ENCODE data around the gene C15orf62.

The C15orf62 gene

DNA sequence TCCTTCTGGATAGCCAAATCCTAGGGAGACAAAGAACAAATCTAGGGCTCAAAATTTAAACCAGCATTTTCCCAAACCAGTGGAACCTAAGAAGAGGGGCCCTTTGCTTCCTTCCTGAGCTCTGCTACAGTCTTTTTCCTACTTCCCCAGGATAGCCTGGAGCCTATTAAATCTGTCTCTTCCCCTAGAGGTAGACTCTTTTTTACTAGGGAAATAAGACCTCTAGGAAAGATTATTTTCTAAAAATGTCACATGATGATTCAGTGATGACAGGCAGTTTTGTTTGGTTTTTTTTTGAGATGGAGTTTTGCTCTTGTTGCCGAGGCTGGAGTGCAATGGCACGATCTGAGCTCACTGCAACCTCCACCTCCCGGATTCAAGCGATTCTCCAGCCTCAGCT is 33.2 kb upstream of the C15orf62 start:
- CTCF ChIA-PET: interaction anchor here (1.5 to 2.6 kb wide), 3 partner anchors 10 to 158 kb away, joined by 4 to 6 read pairs (median 4); partner anchors contain the start of gene VPS18

DNA sequence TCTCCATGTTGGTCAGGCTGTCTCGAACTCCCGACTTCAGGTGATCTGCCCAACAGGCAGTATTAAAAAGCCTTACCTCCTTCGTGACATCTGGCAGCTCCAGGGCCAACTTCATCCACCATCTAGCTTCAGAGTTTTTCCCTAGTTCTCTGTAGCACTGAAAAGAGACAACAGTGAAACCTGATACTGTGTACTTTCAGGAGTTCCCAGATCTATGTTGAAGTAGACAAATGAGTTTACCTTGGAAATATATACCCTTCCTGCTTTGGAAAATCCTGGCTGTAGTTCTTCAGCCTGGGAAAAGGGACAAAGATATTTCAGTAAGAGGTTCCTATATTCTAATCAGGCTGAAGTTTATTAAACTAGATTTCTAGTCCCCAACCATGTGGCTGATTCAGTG is 32.7 kb upstream of the C15orf62 start:
- CTCF ChIA-PET: interaction anchor here (1.5 to 2.6 kb wide), 3 partner anchors 11 to 158 kb away, joined by 4 to 6 read pairs (median 4); partner anchors contain the start of gene VPS18

More for the DNA sequence above, 33.2 kb upstream of the C15orf62 start:
- TF ChIP-seq, protein P1, sequence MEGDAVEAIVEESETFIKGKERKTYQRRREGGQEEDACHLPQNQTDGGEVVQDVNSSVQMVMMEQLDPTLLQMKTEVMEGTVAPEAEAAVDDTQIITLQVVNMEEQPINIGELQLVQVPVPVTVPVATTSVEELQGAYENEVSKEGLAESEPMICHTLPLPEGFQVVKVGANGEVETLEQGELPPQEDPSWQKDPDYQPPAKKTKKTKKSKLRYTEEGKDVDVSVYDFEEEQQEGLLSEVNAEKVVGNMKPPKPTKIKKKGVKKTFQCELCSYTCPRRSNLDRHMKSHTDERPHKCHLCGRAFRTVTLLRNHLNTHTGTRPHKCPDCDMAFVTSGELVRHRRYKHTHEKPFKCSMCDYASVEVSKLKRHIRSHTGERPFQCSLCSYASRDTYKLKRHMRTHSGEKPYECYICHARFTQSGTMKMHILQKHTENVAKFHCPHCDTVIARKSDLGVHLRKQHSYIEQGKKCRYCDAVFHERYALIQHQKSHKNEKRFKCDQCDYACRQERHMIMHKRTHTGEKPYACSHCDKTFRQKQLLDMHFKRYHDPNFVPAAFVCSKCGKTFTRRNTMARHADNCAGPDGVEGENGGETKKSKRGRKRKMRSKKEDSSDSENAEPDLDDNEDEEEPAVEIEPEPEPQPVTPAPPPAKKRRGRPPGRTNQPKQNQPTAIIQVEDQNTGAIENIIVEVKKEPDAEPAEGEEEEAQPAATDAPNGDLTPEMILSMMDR (IDR thresholded peaks at IDR 0.05; ENCODE audit: control extremely low read depth, extremely low read depth, low read depth, missing control alignments): no peak
- POLR2A ChIA-PET: no interaction called here
- DNase-seq (ENCODE audit: extremely low spot score): no peak

DNA sequence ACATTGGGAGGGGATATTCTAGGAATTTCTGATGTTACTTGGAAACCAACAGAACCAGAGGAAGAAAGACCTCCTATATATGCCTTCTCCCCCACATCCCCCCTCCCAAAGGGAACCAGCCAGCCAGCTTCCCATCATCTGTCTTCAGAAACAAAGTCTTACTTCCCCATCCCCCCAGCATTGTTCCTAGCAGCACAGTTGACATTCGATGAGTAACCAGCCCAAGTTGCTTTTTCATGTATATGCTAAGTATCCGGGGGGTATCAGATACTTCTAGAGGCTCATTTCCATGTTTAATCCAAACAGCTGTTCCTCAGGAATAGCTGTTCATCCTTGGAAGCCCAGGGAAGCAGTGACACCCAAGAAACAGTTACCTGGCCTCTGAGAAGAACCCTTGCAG is 30.7 kb upstream of the C15orf62 start:
- ChIA-PET CTCF (interaction anchor here (0.8 to 2.8 kb wide), 8 partner anchors 10 to 149 kb away, joined by 3 to 11 read pairs (median 4); partner anchors contain the start of gene RAD51), POLR2A (interaction anchor here (1.6 kb wide), 1 partner anchor 14 kb away, joined by 3 read pairs; no protein-coding TSS in a partner anchor)
- TF ChIP-seq, protein P1 (IDR thresholded peaks at IDR 0.05; ENCODE audit: control extremely low read depth, extremely low read depth, low read depth, missing control alignments): no peak
- DNase-seq (ENCODE audit: extremely low spot score): no peak

More for the DNA sequence above, 32.7 kb upstream of the C15orf62 start:
- POLR2A ChIA-PET: no interaction called here
- TF ChIP-seq, protein P1 (IDR thresholded peaks at IDR 0.05; ENCODE audit: control extremely low read depth, extremely low read depth, low read depth, missing control alignments): no peak
- no peak for DNase-seq (ENCODE audit: extremely low spot score)

DNA sequence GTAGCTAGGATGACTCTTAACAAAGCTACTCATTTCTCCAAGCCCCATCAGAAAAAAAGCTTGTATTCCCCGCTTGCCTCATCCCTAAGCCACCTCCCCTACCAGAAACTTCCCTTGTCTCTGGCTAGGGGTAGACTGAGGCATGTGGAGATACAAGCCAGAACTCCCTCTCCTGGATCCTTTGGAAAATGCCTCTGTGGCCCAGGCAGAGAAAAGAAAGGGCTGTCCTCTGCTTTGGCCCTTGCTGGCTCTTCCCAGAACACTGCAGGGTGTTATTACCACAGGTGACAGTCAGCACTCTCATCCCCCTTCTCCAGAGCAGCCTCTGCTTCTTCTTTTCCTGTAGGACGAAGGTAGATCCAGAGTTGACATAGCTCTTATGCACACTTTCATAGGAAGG is 29.9 kb upstream of the C15orf62 start:
- CTCF ChIA-PET: interaction anchor here (0.8 to 2.8 kb wide), 7 partner anchors 9 to 150 kb away, joined by 3 to 11 read pairs (median 5); no protein-coding TSS in a partner anchor
- POLR2A ChIA-PET: interaction anchor here (1.6 kb wide), 1 partner anchor 13 kb away, joined by 3 read pairs; no protein-coding TSS in a partner anchor
- DNase-seq (ENCODE audit: extremely low spot score): no peak
- TF ChIP-seq, protein P1 (IDR thresholded peaks at IDR 0.05; ENCODE audit: control extremely low read depth, extremely low read depth, low read depth, missing control alignments): no peak

DNA sequence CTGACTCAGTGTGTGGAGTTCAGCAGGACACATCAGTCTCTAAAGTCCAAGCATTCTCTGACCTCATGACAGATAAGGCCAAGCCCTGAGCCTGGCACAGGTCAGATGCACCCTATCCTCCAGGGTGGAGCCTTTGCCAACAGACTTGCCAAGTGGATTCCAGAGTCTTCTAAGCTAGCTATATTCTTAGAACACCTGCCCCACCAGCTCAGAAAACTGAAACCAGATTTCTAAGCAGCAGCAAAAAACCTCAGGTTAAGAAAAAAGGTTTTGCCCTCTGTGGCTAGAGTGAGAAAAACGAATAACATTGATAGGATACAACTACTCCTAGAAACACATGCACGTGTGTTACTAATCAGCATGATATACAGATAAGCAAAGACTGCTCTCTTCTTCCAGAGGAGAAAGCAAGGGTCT is 26.3 kb upstream of the C15orf62 start:
- no peak for DNase-seq (ENCODE audit: extremely low spot score)
- ChIA-PET CTCF (interaction anchor here (1.0 to 4.9 kb wide), 5 partner anchors 10 to 43 kb away, joined by 3 to 32 read pairs (median 5); no protein-coding TSS in a partner anchor), POLR2A (no interaction called here)
- TF ChIP-seq, protein P1 (IDR thresholded peaks at IDR 0.05; ENCODE audit: control extremely low read depth, extremely low read depth, low read depth, missing control alignments): no peak

DNA sequence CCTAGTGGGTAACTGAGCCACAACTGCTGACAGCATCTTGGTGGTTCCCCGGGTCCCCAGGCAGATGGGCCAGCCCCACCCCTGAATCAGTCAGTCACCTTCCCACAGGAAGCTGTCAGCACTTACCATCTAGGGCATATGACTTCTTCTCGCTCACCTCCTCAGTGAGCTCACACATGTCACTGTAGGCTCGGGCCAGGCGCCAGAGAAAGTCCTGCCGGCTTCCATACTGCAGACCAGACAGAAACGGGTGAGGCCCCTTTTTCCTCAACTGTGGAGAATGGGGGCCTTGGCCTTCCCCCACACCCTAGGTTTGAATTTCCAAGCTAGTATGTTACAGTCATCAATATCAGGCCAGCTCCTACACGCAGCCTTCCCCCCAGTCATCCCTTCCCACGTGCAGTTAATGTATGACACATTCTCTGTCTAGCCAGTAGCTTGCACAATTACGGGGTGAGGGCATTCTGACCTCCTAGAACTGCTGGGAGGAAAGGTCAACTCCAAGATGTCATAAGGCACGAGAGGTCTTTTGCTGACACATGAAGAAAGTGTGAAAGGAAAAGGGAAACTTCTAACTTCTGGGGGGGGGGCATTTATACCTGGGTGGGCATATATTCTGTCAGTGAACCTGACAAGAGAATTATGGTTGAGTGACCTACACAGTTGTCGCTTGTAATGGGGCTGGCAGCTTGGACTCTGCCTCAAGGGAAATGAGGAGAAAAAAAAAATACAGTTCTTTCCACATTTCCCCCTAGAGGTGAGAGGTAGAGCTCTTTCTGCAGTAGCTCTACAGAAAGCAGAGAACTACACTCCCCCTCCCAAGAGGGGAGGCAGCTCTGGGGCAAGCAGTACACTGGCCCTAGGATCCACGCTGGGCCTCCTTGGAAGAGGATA is 25.6 kb upstream of the C15orf62 start:
- DNase-seq (ENCODE audit: extremely low spot score): no peak
- POLR2A ChIA-PET: no interaction called here
- TF ChIP-seq, protein P1 (IDR thresholded peaks at IDR 0.05; ENCODE audit: control extremely low read depth, extremely low read depth, low read depth, missing control alignments): no peak
- CTCF ChIA-PET: interaction anchor here (1.0 to 4.9 kb wide), 8 partner anchors 9 to 114 kb away, joined by 3 to 32 read pairs (median 4); partner anchors contain the start of gene GCHFR
